OCI-LY3 (cell line): ENCODE measurements around the gene YPEL1.

ENCODE experiments used
- EZH2phosphoT487 ChIP-seq: fragments of 200-600 bp; shearing (Covaris generic); IDR thresholded peaks from 2 replicates; pipeline ENCODE4 v1.6.1; 2018; ENCODE audit warnings: antibody characterized with exemption, mixed run types, low read depth
- TF ChIP-seq, protein P1 (sequence below): fragments of 200-600, 300-600 bp; sonication (generic); IDR thresholded peaks from 2 replicates; pipeline ENCODE4 v1.5.1; 2014; ENCODE audit warnings: antibody characterized with exemption, low read length, low read depth

DNA sequence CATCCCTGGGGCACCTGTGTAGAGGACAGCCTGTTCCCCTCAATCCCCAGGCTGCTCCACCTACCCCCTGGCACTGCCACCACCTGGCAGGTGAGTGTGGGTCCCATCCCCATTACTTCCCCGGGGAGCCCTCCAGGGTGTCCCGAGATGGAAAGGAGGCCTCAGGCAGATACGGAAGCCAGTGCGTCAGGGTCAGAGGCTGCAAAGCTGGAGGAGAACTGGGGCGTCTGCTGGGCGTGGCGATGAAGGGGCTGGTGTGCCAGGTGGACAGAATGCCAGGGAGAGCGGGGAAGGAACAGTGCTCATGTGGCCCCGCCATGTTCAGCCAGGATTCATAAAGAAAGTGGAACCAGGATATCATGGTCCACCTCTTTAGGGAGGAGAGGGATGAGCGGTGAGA, 7.8 kb downstream of the YPEL1 start:
- TF ChIP-seq, protein P1, sequence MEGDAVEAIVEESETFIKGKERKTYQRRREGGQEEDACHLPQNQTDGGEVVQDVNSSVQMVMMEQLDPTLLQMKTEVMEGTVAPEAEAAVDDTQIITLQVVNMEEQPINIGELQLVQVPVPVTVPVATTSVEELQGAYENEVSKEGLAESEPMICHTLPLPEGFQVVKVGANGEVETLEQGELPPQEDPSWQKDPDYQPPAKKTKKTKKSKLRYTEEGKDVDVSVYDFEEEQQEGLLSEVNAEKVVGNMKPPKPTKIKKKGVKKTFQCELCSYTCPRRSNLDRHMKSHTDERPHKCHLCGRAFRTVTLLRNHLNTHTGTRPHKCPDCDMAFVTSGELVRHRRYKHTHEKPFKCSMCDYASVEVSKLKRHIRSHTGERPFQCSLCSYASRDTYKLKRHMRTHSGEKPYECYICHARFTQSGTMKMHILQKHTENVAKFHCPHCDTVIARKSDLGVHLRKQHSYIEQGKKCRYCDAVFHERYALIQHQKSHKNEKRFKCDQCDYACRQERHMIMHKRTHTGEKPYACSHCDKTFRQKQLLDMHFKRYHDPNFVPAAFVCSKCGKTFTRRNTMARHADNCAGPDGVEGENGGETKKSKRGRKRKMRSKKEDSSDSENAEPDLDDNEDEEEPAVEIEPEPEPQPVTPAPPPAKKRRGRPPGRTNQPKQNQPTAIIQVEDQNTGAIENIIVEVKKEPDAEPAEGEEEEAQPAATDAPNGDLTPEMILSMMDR, result no peak
- TF ChIP-seq EZH2phosphoT487, result no peak
